ENCODE results near the gene PBXIP1. TPM values are rescaled to one million over a fixed set of nuclear protein-coding genes. Genes with fewer than 3 reads are reported as not detected.
A peak's percentile ranks its signal among the peaks of the same experiment; 100 is the strongest.

PBXIP1 gene, protein sequence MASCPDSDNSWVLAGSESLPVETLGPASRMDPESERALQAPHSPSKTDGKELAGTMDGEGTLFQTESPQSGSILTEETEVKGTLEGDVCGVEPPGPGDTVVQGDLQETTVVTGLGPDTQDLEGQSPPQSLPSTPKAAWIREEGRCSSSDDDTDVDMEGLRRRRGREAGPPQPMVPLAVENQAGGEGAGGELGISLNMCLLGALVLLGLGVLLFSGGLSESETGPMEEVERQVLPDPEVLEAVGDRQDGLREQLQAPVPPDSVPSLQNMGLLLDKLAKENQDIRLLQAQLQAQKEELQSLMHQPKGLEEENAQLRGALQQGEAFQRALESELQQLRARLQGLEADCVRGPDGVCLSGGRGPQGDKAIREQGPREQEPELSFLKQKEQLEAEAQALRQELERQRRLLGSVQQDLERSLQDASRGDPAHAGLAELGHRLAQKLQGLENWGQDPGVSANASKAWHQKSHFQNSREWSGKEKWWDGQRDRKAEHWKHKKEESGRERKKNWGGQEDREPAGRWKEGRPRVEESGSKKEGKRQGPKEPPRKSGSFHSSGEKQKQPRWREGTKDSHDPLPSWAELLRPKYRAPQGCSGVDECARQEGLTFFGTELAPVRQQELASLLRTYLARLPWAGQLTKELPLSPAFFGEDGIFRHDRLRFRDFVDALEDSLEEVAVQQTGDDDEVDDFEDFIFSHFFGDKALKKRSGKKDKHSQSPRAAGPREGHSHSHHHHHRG
- 23.6 and 25.3 TPM in 2 replicates for total RNA-seq

DNA sequence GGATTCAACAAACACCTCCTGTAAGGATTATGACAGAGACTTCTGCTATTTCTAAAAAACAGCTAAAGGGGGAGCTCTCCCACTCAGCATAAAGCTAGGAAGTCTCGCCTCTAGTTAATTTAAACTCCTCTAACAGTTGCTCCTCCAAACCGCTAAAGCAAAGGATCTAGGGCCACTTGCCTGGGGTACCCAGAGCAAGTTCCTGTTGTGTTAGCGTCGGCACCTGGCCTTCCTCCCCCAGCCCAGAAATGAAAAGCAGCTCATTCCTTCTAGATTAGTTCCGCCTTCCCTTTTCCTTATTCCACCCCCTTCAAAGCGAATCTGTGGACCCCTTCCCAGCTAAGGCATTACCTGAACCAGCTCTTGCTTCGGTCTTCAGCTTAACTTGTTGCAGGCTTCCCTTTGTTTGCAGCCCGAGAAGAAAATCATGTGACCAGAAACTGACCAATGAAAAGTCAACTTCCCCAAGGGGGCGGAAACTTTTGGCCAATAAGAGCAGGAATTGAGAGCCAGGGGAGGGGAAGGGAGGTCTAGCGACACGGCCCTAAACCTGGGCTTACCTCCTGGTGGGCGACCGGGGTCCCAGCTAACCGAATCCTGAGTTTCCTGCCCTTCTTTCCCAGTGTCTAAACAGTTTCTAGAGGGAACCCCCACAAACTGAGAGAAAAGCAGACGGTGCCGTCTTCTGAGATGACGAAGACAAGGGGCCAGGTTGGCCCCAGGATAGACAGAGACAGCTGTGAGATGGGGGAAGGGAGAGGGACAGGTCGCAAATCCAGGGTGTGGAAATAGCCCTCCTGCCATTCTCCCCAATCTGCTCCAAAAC is at the start of gene PBXIP1:
Gene PBXIP1, minus strand, starts transcription at position 382 of the 826 bp plus-strand sequence. CDS start 2,378 bp downstream, outside the sequence.
- intact Hi-C loops (cut with micrococcal nuclease): loop anchor here (1.0 to 10.0 kb wide), 4 partner anchors 19 to 631 kb away; partner anchors contain the start of genes AQP10, ATP8B2, UBE2Q1 and ZBTB7B
- Mint-ChIP-seq H3K27ac (peak within 1 kb of the TSS; percentile 99), H3K4me3 (ENCODE audit: low read depth) (peak within 1 kb of the TSS; percentile 95), H3K4me1 (ENCODE audit: low read depth) (peaks cover 58% of the 10 kb centered on the region), H3K9me3 (no peaks in the 10 kb centered on the region), H3K27me3 (ENCODE audit: low read depth) (no peaks in the 10 kb centered on the region), H3K36me3 (ENCODE audit: low read depth) (peaks cover 23% of the 10 kb centered on the region)
- peak; percentile 86 for DNase-seq (ENCODE audit: low spot score)

DNA sequence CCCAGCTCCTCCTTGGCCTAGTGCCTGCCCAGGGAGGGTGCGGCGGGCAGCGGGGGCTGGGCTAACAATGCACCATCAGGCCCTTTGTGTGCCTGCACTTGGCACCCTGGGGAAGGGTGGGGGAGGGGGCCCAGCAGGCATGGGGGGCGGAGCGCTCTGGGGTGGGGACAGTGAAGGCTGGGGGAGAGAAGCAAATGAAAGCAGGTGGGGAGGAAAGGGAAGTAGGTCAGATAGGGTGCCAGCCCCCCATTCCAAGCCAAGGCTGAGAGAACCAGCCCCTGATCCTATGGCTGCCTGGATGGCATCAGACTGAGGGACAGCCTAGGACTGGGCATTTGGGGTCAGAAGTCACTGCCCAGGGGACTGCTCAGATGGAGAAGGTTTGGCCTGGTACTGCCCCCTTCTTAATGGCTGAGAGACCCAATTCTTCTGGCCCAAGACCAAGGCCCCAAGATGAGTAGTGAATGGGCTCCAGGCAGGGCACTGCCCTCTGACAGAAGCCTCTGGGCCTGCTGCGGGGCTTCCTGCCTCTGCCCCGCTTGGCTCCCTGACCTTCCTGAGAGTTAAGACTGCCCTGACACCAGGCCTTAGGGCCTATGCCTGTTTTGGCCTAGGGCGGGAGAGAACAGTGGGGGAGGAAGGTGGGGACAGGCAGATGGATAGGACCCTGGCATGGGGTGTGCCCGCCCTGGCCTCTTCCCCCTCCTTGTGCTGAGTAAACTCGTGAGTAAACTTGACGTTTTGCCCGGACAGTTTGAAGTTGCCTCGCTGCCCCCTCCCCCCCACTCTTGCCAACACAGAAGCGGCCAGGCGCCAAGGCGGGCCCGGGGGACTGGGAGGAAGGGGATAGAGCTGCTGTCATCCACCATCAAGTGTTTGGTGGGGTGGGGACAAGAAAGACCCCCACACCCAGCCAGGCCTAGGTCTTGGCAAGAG is 49.4 kb upstream of the PBXIP1 start:
- intact Hi-C loops (cut with micrococcal nuclease): loop anchor here (10.0 kb wide), 1 partner anchor 51 kb away; the partner anchor contains the start of gene PBXIP1
- Mint-ChIP-seq H3K9me3 (no peaks in the 10 kb centered on the region), H3K27me3 (ENCODE audit: low read depth) (no peaks in the 10 kb centered on the region), H3K36me3 (ENCODE audit: low read depth) (peaks cover 39% of the 10 kb centered on the region), H3K4me3 (ENCODE audit: low read depth) (peak overlapping the region; percentile 94), H3K4me1 (ENCODE audit: low read depth) (peaks cover 30% of the 10 kb centered on the region), H3K27ac (peak overlapping the region; percentile 96)
- no peak for DNase-seq (ENCODE audit: low spot score)

DNA sequence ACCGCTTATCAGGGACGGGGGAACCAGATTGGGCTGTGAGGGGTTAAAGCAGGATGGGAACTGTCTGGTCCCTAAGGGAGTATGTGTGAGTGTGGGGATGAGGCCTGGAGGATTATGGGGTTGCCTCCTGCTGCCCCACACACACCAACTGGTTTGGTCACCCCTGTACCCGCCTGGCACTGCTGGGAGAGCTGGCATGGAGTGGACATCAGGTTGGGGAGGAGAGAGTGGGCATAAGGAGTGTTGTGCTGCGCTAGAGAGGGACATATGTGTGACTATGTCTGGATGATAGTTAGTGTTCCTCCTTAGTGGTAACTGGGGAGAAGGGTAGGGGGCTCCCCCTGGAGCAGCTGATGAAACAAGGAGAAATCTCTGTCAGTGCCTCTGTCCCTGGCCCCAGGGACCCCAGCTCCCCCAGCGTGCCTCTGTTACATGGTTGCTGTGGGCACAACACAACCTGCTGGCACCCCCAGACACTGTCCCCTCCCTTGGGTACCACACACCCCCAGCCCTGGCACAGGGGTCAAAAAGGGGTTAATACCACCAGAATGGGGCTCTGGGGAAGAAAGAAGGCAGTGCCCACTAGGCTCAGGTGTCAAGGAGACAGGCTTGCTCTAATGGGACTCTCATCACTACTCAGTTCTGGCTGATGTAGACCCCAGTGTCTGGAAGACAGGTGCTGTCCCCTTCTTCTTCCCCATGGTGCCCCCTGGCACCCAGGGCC is 48.6 kb upstream of the PBXIP1 start:
- Mint-ChIP-seq H3K4me1 (ENCODE audit: low read depth) (peaks cover 35% of the 10 kb centered on the region), H3K36me3 (ENCODE audit: low read depth) (peaks cover 30% of the 10 kb centered on the region), H3K27ac (peak overlapping the region; percentile 84), H3K4me3 (ENCODE audit: low read depth) (peak overlapping the region; percentile 94), H3K9me3 (no peaks in the 10 kb centered on the region), H3K27me3 (ENCODE audit: low read depth) (no peaks in the 10 kb centered on the region)
- intact Hi-C loops (cut with micrococcal nuclease): loop anchor here (5.0 to 10.0 kb wide), 4 partner anchors 50 to 447 kb away; partner anchors contain the start of genes PBXIP1 and UBE2Q1
- no peak for DNase-seq (ENCODE audit: low spot score)

DNA sequence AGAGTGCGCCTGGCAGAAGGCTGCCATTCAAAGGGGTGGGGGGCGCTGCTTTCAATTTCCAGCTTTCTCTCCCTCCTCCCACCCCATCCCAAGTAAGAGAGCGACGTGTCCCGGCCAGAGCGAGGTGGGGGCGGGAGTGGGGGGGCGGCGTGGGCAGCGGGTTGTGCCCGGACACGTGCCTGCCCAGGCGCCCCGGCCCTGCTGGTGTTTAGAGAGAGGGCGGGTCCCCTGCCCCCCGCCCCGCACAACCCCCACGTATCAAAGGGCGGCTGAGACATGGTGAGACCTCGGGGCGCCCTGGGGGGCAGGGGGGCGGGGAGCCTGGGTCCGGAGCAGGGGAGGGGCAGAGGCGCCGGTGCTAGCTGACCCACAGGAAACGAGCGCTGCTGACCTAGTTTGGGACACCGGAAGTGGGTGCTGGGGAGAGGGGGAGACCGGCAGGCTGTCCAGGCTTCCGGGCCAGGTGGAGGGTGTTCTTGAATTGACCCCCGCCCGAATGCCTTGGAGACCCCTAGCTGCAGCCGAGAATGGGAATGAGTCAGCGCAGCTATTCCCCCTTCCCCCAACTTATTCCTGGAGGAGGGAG is 48.0 kb upstream of the PBXIP1 start:
- no peaks in the 10 kb centered on the region for H3K9me3 Mint-ChIP-seq
- H3K4me3 Mint-ChIP-seq (ENCODE audit: low read depth): peak overlapping the region; percentile 94
- H3K27ac Mint-ChIP-seq: peak overlapping the region; percentile 89
- DNase-seq (ENCODE audit: low spot score): no peak
- H3K27me3 Mint-ChIP-seq (ENCODE audit: low read depth): no peaks in the 10 kb centered on the region
- peaks cover 38% of the 10 kb centered on the region for H3K4me1 Mint-ChIP-seq (ENCODE audit: low read depth)
- intact Hi-C loops (cut with micrococcal nuclease): loop anchor here (5.0 to 10.0 kb wide), 4 partner anchors 49 to 447 kb away; partner anchors contain the start of genes PBXIP1 and UBE2Q1
- H3K36me3 Mint-ChIP-seq (ENCODE audit: low read depth): peaks cover 24% of the 10 kb centered on the region

DNA sequence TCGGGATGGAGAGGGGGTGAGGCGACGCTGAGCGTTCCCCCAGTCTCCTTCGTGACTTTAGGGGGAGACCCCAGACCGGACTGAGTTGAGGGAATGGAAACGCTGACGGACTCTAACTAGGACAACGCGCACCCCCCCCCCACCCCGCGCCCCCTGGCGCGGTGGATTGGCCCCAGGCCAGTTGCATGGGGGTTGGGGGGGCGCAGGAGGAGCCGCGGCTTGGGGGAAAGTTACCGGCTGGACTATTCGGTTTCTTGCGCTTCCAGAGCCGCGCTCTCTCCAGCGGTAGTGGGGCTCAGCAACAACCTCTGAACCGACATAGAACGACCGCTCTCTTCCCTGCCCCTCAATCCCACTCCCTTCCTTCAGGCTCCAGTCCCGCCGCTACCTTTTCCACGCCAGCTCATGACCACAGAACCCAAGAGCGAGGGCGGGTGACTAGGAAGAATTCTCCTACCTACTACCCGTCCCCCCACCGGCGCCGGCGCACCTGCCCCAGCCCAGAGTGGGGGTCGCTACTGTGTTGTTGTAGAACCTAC is 47.4 kb upstream of the PBXIP1 start:
- Mint-ChIP-seq H3K9me3 (no peaks in the 10 kb centered on the region), H3K27me3 (ENCODE audit: low read depth) (no peaks in the 10 kb centered on the region), H3K4me3 (ENCODE audit: low read depth) (peak overlapping the region; percentile 94), H3K27ac (peak overlapping the region; percentile 89), H3K4me1 (ENCODE audit: low read depth) (peaks cover 38% of the 10 kb centered on the region), H3K36me3 (ENCODE audit: low read depth) (peaks cover 19% of the 10 kb centered on the region)
- no peak for DNase-seq (ENCODE audit: low spot score)
- intact Hi-C loops (cut with micrococcal nuclease): loop anchor here (5.0 to 10.0 kb wide), 4 partner anchors 48 to 446 kb away; partner anchors contain the start of genes PBXIP1 and UBE2Q1

DNA sequence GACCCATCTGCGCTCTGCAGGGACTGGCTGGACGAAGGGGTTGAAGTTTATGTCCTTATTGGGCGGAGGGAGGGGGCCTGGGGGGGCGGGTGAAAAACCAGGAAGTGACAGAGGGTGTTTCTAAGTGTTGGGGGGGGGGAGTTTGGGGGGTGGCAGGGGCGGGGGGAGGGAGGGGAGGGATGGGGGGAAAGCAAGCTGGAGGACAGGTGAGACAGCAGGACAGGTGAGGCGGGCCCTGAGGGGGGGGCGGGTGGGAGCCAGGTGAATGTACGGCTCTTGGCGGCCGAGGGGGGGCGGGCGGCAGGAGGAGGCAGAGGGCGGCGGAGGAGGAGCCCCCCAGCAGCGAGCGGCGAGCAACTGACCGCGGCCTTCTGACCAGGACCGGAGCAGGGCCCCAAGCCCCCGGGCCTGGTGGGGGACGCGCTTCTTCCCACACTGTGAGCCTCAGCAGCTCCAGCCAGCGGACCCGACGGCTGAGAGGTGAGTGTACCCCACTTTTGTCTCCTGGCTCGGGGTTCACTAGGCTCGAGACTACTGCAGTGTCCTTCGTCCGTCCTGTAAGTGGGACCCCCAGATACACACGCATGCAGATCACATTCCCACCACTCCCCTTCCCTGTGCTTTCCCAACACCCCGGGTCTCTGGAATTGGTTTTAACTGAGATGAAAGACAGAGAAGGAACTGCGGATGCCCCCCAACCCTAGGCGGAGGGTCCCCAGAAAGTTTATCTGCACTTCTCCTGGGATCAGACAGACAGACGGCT is 46.7 kb upstream of the PBXIP1 start, which contains the start of gene ZBTB7B:
Gene ZBTB7B, plus strand, starts transcription at position 339 of the 763 bp plus-strand sequence. CDS start 11,859 bp downstream, outside the sequence.
- Mint-ChIP-seq H3K9me3 (no peaks in the 10 kb centered on the region), H3K27ac (peak within 1 kb of the TSS; percentile 97), H3K36me3 (ENCODE audit: low read depth) (peaks cover 19% of the 10 kb centered on the region), H3K27me3 (ENCODE audit: low read depth) (no peaks in the 10 kb centered on the region), H3K4me1 (ENCODE audit: low read depth) (peaks cover 43% of the 10 kb centered on the region), H3K4me3 (ENCODE audit: low read depth) (peak within 1 kb of the TSS; percentile 97)
- intact Hi-C loops (cut with micrococcal nuclease): loop anchor here (5.0 to 10.0 kb wide), 4 partner anchors 48 to 445 kb away; partner anchors contain the start of genes PBXIP1 and UBE2Q1
- DNase-seq (ENCODE audit: low spot score): no peak

DNA sequence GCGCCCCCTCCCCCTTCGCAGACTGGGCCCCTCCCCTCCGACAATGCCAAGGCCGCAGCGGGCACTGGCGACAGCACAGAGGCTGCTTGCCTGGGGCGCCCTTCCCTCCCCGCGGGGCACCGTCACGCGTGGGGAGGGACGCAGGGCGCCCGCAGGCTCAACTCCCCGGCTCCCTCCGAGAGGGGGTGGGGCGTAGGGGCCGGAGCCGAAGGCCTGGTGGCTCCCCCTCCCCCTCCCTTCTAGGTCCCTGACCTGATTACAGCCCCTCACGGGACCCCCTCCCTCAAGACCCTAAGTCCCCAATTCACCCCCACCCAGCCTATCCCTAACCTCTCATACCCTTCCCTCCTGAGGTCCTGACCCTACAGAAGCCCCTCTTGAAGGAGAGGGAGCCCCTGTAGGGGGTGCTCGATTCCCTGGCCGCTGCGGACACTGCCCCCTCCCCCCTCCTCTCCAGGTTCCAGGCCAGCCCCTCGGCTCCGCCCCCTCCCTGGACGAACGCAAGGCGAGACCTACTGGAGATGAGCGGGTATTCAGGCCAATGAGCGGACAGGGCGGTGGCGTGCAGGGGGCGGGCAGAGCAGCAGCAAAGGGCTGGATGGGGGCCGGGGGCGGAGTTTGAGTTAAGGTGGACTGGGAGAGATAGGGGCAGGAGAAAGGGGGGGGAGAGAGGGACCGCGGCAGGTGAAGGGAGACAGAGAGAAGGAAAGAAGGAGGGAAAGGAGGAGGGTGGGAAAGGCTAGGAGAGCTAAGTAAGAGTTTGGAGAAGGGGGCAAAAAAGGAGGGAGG is 46.0 kb upstream of the PBXIP1 start:
- Mint-ChIP-seq H3K9me3 (no peaks in the 10 kb centered on the region), H3K36me3 (ENCODE audit: low read depth) (peaks cover 19% of the 10 kb centered on the region), H3K4me3 (ENCODE audit: low read depth) (peak overlapping the region; percentile 97), H3K4me1 (ENCODE audit: low read depth) (peaks cover 47% of the 10 kb centered on the region), H3K27me3 (ENCODE audit: low read depth) (no peaks in the 10 kb centered on the region), H3K27ac (peak overlapping the region; percentile 97)
- intact Hi-C loops (cut with micrococcal nuclease): loop anchor here (1.0 to 10.0 kb wide), 5 partner anchors 7 to 445 kb away; partner anchors contain the start of genes PBXIP1 and UBE2Q1
- DNase-seq (ENCODE audit: low spot score): peak; percentile 98

DNA sequence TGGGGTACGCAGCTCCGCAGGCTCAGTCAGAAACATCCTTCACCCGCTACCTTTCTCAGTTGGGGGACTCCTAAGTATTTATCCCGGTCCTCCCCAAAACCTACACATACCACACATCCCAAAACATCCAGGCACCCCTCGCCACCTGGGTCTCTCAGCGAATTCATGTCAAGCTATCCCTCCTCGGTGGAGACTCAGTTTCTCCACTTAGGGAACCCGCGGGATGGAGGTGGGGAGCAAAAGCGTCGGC is 45.5 kb upstream of the PBXIP1 start:
- H3K4me3 Mint-ChIP-seq (ENCODE audit: low read depth): peak overlapping the region; percentile 97
- H3K36me3 Mint-ChIP-seq (ENCODE audit: low read depth): peaks cover 18% of the 10 kb centered on the region
- no peaks in the 10 kb centered on the region for H3K9me3 Mint-ChIP-seq
- H3K4me1 Mint-ChIP-seq (ENCODE audit: low read depth): peaks cover 41% of the 10 kb centered on the region
- intact Hi-C loops (cut with micrococcal nuclease): loop anchor here (1.0 to 10.0 kb wide), 5 partner anchors 8 to 444 kb away; partner anchors contain the start of genes PBXIP1 and UBE2Q1
- peak overlapping the region; percentile 83 for H3K27ac Mint-ChIP-seq
- DNase-seq (ENCODE audit: low spot score): no peak
- H3K27me3 Mint-ChIP-seq (ENCODE audit: low read depth): no peaks in the 10 kb centered on the region

DNA sequence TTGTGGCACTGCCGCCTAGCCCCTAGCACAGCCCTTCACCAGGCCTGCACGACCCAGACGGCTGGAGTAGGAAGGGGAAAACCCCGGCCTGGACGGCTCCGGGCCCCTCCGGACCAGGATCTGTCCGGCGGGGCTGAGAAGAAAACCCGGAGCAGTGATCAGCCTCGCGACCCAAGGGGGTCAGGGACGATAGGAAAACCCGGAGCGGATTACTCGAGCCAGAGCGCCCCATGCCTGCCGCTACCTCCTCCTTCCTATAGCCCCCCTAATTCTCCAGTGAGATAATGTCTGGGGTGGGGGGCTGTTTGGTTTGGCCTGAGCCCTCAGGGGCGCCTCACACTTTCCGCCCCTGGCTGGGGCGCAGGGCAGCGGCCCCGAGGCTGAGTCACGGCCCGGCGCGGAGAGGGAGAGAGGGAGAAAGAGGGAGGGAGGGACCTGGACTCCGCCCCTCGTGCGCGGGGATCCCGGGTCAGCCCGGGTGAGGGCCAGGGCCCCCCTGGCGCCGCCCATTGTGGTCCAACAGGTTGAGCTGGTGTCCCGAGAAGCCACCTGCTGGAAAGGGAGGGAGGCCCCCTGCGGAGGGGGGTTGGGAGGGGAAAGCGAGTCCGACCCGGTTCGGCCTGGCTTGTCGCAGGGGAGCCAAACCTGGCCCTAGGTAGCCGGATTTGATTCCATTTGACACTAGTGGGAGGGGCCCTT is 45.0 kb upstream of the PBXIP1 start:
- H3K4me3 Mint-ChIP-seq (ENCODE audit: low read depth): peak overlapping the region; percentile 97
- DNase-seq (ENCODE audit: low spot score): peak; percentile 82
- intact Hi-C loops (cut with micrococcal nuclease): loop anchor here (1.0 to 10.0 kb wide), 6 partner anchors 8 to 444 kb away; partner anchors contain the start of genes PBXIP1 and UBE2Q1
- no peaks in the 10 kb centered on the region for H3K27me3 Mint-ChIP-seq (ENCODE audit: low read depth)
- H3K9me3 Mint-ChIP-seq: no peaks in the 10 kb centered on the region
- peak overlapping the region; percentile 83 for H3K27ac Mint-ChIP-seq
- peaks cover 14% of the 10 kb centered on the region for H3K36me3 Mint-ChIP-seq (ENCODE audit: low read depth)
- peaks cover 40% of the 10 kb centered on the region for H3K4me1 Mint-ChIP-seq (ENCODE audit: low read depth)

Measured in activated T-helper 2 cell treated with anti-CD3 and anti-CD28 coated beads, Interferon-gamma antibody, Interleukin-2, Interleukin-4, amounts not matched to agents 10 μg/mL and 5 μg/mL and 100 μg/mL, durations not matched to agents 14 hours and 24 hours and 36 hours (primary cell).